ENCODE measurements around the gene PIP5K1A. TPM values are rescaled to one million over a fixed set of nuclear protein-coding genes. Genes with fewer than 3 reads are reported as not detected.
A peak's percentile ranks its signal among the peaks of the same experiment; 100 is the strongest.

The PIP5K1A gene
- total and polyA plus RNA-seq, 2 of the 8 experiments (the other 6 are each of a cell fraction or from before 2014, with no cell fraction given): 87.5 to 105 TPM

DNA sequence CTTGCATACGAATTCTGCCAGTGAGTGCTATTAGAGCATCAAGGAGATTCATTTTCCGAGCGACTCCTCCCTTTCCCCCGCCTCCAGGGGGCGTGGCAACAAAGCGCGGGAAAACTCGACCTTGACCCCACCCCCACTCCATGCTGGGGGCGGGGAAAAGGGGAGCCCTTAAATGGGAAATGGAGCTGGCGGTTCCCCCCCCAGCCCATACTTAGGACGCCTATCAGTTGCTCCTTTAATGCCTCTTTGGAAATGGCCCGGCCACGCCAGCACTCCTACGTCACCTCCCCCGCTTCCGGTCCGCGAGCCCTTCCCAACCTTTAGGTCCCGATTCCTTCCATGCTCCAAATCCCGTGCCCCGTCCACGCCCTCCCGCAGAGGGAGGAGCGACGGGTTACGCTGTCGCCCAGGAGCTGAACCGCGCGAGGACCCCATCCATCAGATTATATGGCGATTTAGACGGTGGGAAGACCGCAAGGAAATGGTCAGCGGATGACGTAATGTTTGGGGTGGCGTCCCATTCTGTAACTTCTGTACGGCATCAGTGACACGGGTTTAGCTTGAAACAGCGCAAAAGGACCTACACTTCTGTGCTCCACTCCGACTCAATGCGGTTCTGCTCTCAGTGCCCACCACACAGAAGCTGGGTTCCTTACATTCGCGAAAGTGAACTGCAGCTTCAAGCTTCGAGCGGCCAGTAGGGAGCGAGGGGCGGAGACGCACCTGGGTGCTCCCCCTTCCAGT lies 83.0 kb downstream of the PIP5K1A start (continued):
- 0 out of 4 replicates have a peak, but pooled peaks have one; percentile 13 to 21 for TF ChIP-seq RAD21 (IDR thresholded peaks at IDR 0.05 in 1 of 2, conservative IDR thresholded peaks at IDR 0.05 in 1 of 2; ENCODE audit: low read depth in 2 of 2, low read length in 2 of 2)
- TF ChIP-seq RXRA (IDR thresholded peaks at IDR 0.05; ENCODE audit: insufficient read depth, low read depth, low read length): no peak
- peak; percentile 67 for TF ChIP-seq TAF7 (optimal IDR thresholded peaks at IDR 0.05; ENCODE audit: borderline replicate concordance, low read depth, low read length)
- TF ChIP-seq SAP30 (IDR thresholded peaks at IDR 0.05; ENCODE audit: insufficient read depth, insufficient replicate concordance, low read length): peak; percentile 72
- TF ChIP-seq ATF2 (IDR thresholded peaks at IDR 0.05; ENCODE audit: low read length): peak; percentile 99
- TF ChIP-seq JUN (IDR thresholded peaks at IDR 0.05; ENCODE audit: low read depth, low read length): peak; percentile 75; the same call in 1 of the 2 replicates
- peak; percentile 95 for TF ChIP-seq SP1 (IDR thresholded peaks at IDR 0.05; ENCODE audit: low read depth, low read length)

Data from H1 (cell line).